HG02588 (cell line): ENCODE data around the gene PODN.

Experiments
- ATAC-seq: cut with Tn5 transposase; IDR thresholded peaks from one replicate; pipeline ENCODE4 v1.9.1; 2021; ENCODE audit warnings: mild to moderate bottlenecking, moderate library complexity; ENCODE audit not compliant: unreplicated experiment

PODN gene, protein sequence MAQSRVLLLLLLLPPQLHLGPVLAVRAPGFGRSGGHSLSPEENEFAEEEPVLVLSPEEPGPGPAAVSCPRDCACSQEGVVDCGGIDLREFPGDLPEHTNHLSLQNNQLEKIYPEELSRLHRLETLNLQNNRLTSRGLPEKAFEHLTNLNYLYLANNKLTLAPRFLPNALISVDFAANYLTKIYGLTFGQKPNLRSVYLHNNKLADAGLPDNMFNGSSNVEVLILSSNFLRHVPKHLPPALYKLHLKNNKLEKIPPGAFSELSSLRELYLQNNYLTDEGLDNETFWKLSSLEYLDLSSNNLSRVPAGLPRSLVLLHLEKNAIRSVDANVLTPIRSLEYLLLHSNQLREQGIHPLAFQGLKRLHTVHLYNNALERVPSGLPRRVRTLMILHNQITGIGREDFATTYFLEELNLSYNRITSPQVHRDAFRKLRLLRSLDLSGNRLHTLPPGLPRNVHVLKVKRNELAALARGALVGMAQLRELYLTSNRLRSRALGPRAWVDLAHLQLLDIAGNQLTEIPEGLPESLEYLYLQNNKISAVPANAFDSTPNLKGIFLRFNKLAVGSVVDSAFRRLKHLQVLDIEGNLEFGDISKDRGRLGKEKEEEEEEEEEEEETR

DNA sequence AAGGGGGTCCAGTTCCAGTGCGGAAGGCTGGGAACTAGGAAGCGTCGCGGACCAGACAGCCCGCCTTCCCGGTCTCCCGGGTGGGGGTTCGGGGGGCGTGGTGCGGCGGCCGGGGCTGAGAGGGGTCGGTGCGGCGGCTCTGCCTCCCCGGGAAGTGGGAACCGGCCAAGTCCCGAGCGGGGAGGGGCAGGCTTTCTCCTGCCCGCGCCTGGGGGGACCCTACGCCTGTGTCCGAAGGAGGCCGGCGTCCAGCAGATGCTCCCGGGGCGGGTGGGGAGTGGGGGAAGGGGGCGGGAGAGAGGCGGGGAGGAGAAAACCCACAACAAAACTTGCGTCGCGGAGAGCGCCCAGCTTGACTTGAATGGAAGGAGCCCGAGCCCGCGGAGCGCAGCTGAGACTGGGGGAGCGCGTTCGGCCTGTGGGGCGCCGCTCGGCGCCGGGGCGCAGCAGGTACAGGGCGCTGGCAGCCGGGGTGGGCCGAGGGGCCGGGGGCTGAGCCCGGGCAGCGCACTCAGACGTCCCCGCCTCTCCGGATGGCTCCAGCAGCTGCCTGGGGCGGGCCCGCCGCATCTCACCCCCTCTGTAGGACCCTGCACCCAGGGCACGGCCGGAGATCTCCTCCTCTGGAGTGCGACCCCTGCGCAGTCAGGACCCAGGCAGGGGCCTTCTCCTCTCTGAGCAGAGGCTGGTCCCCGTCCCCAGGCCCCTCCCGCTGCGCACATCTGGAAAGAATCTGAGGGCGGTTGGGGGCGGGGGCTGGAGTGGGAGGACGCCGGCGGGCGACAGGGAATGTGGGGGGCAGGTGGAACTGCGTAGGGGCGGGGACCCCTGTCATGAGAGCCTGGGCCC lies at the start of gene PODN:
PODN (plus strand) TSS at position 355 of the 849 bp plus-strand sequence. CDS start 7,643 bp downstream, outside the sequence.
- no peak for ATAC-seq

DNA sequence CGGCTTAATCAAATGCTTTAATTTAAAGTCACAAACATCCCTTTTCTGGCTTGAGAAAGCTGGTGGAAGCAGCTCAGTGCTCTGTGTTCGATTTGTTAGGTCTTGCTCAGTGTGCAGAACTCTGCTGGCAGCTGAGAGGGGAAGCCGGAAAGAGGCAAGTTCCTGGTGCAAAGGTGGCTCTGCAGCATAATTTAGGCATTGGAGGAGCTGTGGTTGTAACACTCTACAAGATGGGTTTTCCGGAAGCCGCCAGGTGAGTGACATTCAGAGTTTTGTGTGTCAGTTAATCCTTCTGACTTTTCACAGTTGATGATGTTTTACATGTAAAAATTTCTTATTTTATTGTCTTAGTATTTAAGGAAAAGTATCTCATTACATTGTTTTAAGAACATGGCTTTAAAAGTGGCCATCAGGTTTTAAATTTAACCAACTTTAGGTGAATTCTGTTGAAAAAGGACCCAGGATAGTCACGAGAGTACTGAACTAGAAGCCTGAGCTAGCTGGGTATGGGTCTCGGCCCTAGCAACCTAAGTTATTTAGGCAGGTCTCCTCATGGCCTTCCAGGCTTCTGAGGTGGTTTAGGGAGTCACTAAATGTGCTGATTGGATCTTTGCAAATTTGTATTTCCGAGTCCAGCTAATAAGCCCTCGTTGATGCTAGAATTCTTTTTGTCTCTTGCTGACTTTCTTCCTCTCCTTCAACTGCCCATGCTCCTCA lies 47.1 kb upstream of the PODN start:
- ATAC-seq, result peak; percentile 65

DNA sequence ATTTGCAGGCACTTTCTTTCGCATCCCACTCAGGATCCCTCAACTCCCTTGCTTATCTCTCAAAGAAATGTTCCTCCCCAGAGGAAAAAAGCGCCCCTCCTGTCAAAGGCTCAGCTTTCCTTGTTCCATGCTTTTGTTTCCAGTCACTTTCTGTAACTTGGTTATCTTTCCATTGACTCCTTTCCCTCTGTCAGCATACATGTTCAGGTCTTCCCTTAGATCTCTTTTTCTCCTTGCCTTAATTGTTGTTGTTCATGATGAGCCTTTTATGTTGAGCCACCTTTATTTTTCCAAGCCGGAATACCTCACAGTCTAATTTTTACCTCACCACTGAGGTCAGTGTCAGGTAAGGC lies 46.5 kb upstream of the PODN start:
- no peak for ATAC-seq

DNA sequence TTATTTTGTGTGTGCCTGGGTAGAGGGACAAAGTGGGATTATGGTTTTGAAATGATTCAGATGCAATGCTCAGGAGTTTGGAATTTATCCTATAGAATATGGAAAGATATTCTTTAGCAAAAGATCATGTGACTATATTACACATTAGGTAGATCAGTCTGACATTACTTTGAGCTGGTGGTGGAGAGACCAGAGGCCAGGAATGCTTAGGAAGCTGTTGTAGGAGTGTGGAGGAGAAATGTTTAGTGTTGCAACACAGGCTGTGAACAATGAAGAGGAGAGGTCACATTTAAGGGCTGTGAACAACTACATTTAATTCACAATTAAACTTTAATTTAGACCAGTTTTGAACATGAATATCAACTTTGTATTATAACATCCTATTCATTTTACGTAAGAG lies 45.3 kb upstream of the PODN start:
- ATAC-seq, result no peak

DNA sequence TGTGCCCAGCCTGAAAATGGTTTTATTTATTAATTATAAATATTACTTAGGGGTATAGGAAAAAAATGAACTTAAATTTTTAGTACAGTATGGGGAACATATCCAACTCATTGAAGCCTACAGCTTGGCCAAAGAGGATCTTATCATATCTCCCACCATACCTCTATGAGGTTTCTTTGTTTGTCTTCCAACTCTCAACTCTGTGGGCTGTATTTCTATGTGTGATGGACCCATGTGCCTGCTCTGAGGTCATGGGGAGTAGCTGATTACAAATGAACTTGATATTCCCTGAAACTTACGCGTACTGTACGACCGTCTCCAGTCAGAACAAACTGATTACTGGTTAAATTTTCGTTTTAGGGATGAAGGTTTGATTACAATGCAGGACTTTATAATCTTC lies 41.4 kb upstream of the PODN start:
- no peak for ATAC-seq

DNA sequence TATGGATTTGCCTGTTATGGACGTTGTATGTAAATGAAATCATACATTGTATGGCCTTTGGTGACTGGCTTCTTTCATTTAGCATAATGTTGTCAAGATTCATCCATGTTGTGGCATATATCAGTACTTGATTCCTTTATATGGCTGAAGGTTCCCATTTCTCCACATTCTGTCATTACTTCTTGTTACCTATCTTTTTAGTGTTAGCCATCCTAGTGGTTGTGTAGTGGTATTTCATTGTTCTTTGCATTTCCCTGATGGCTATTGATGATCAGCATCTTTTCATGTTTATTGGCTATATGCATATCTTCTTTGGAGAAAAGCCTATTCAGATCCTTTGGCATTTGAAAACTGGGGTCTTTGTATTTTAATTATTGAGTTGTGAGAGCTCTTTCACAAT lies 39.8 kb upstream of the PODN start:
- no peak for ATAC-seq

DNA sequence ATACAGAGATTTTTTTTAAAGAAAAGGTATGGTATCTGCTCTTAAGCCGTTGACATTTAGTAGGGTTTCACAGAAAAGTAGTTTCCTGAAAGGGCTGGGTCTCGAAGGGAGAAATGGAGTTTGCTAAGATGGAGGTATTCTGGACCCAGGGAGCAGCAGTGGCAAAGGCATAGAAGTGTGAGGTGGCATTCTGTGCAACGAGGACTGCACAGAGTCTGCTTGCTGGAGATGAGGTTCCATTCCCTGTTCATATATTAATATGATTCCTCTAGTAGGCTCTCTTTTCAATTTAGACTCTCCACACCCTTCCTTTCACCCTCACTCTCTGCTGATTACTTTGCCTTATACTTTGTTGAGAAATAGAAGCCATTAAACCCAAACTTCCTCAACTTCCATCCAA lies 38.5 kb upstream of the PODN start:
- no peak for ATAC-seq

DNA sequence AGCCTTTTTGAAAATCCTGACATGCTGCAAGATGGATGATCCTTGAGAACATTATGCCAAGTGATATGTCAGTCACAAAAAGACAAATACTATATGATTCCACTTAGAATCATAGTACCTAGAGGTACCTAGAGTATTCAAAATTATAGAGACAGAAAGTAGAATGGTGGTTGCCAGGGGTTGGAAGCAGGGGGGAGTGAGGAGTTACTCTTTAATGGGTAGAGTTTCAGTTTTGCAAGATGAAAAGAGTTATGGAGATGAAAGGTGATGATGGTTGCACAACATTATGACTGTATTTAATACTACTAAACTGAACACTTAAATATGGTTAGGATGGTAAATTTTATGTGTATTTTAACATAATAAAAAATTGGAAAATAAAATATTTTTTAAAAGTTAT lies 37.9 kb upstream of the PODN start:
- ATAC-seq, result no peak

DNA sequence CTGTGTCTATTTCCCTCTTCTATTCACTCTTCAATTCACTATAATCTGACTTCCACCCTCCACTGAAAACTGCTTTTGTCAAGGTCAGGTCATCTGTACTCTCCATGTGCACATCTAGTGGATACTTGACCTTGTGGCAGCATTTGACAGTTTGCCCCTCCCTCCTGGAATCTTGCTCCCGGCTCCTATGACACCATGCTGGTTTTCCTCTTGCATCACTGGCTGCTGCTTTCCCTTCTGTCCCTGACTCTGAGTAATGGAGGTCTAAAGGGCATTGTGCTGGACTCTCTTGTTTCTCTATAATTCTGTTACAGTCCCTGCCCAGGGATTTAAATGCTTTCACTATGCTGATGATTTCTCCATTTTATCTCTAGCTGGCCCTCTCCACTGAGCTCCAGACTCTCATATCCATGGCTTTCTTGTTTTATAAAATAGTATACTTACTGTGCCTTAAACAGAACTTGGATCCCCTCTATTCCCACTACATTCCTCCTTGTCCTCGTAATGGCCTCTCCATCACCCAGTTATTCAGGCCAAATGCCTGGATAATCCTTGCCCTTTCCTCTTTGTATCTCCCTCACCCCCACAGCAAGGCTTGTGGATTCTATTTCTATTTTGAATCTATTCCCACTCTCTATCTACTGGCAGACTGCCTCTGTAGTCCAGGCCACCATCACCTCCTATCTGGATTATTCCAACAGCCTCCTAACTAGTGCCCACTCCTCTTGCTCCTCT lies 36.8 kb upstream of the PODN start:
- no peak for ATAC-seq

DNA sequence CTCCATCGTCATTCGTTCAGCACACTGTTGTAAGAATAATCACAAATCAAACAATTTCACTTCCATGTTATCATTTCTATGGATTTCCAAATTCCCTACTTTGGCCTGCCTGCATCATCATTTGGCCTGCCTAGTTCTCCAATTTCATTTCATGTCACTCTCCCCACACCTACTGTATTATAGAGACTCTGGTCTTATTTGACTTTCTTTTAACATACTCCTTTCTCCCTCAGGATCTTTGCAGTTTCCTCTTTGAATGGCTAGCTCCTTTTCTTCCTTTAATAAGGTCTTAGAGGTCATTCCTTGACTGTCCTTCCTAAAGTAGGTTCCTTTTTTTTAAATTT lies 36.3 kb upstream of the PODN start:
- no peak for ATAC-seq

DNA sequence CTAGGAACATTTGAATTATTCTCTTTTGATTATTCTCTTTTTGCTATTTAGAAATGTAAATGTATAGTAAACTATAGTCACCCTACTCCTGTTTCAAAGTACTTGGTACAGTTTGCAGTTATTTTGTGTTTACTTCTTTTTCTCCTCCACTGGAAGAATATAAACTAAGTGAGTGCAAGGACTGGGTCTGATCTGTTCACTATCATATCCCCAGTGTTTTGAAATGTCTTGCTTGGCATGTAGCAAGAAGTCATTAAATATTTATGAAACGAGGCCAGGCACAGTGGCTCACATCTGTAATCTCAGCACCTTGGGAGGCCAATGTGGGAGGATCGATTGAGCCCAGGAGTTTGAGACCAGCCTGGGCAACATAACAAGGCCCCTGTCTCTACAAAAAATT lies 35.8 kb upstream of the PODN start:
- ATAC-seq, result no peak

DNA sequence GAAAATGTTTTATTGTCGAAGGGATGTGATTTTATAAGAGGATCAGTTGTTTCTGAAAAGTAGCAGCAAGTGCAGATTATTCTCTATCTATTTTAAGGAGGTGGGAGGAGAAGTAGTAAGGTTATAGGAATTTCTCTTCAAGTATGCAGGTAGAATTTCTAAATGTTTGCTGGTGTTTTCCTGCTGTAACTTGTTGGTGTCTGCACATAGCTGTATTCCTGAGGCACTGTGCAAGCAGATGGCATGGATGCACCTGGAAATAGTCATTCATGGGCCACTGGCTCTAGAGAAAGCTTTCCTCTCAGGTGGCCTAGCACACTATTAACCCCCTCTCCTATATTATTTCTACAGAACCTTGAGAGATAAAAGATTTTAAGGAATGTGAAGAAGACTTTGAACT lies 30.3 kb upstream of the PODN start:
- no peak for ATAC-seq

DNA sequence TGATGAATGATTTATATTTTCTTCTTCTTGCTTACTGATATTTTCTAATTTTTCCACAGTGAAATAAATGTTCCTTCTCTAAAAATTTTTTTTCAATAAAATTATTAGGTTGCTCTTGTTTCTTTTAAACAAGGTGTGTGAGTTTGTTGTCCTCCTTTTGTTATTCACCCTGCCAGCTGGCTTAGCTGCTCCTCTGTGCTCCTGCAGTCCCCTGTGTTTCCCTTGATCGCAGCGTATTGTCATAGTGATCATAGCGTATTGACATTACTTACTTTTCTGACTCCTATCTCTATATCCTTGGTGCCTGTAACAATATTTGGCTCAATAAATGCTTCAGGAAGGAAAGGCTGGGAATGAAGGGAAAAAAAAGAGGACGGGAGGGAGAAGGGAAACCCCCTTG lies 24.9 kb upstream of the PODN start:
- no peak for ATAC-seq

DNA sequence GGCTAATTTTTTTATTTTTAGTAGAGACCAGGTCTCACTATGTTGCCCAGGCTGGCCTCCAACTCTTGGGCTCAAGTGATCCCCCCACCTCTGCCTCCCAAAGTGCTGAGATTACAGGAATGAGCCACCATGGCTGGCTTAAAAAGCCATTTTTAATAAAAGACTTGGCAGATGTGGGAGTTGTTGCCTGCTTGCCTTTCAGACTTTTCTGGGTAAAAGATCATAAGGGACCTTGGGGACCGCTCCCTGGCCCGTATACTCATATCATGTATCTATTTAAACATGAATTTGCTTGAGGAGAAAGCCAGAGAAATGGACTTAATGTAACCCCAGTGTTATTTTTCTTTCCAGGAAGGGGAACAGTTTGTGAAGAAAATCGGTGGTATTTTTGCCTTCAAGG lies 23.4 kb upstream of the PODN start:
- ATAC-seq, result no peak

DNA sequence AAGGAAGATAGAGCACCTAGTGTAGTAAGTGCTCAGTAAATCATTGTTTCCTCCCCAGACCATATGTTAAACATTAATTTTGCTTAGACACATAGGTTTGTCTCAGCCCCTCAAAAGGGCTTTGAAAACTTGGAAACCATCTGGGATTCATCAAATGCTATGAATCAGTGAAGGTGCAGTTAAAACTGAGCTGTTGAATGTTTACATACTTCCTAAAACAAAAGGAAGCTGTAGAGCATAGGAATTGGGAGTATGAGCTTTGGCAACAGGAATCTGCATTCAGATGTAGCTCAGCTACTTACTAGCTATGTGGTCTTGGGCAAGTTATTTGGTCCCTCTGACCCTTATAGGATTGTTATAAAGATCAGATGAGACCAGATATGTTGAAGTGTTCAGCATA lies 18.7 kb upstream of the PODN start:
- ATAC-seq, result no peak

DNA sequence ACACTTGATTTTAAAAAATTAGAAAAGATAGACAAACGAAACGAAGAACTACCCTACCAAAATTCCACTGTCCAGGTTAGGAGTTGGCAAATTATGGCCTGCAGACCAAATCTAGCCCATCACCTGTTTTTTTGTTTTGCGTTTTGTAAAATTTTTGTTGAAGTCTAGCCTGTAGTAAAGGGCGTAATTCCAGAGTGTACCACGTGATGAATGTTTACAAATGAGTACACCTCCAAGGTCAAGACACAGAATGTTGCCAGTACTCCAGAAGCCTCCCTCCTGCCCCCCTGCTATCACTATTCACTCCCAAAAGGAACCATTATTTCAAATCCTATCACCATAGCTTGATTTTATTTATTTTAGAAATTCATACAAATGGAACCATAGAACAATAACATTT lies 17.1 kb upstream of the PODN start:
- no peak for ATAC-seq

DNA sequence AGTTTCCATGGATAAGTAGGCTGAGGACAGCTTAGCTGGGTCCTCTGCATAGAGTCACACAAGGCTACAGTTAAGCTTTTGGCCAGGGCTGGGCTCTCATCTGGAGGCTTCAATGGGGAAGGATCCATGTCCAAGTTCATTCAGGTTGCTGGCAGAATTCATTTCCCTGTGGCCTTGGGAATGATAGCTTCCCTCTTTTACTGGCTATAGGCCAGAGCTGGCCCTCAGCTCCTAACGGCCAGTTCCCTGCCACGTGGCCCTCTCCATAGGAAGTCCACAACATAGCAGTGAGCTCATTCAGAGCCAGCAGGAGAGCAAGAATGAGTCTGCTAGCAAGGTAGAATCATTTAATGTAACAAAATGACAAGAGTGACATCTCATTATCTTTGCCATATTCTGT lies 15.1 kb upstream of the PODN start:
- ATAC-seq, result no peak

DNA sequence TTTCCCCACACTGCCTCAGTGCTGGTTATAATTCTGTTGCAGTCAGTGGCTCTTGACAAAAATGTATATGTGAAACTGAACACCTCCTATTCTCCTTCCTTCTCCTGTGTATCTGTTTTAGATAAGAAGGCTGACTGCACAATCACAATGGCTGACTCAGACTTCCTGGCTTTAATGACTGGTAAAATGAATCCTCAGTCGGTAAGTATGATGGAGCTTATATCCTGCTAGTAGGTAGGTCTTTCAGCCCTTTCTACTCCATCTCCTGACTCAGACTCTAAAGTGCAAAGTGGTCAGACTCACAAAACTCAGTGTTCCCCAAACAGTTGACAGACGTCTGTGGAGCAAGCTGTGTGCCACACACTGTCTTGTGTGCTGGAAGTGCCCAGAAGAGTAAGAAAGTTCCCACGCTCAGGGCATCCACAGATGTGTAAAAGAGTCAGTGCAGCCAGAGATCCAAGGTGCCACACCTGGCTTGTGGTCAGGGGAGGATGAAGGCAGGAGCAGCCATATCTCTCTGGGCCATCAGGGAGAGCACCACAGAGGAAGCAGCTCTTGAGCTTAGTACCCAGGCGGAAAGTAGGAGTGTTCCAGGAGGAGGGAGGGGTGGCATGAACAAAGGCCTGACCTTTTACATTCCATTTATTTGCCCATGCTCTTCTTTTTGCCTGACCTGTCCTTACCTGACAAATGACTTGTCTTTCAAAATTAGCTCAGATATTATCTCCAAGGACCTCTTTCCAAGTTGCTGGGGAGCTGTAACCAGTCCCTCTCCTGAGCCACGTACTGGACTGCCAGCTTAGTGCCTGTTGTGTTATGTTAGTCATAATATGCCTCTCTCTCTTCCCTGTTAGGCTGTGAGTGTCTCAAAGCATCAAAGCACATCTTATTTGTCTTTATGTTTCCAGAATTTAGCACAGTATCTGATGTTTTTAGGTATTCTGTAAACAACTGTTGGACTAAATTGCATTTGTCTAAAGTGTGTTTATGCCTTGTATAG lies 14.0 kb upstream of the PODN start:
- ATAC-seq, result no peak

DNA sequence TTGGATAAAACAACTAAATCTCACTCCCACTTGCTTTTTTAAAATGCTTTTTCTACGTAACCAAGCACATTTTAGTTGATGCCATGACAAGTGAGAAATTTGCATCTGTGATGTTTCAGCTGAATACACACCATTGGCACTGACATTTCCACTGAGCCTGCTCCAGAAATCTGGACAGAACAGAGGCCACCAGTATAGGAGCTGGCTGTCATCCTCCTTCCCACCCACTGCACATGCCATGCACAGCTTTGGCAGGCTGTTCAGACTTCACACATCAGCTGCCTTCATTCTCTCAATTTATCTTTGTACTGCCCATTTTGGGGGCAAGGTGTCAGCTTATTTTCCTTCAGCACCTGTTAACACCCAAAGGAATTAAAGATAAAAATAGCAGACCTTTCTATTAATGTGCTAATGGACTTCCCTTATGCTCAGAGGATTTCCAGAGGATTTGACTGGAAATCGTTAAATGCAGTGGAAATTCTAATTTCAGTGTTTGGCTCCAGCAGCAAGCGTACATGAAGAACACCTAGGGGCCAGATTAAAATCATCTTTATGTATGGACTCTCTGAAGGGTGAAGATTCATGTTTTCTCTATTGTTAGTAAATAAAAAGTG lies 12.9 kb upstream of the PODN start:
- no peak for ATAC-seq
